ENCODE measurements around the gene SLC13A5. TPM values are rescaled to one million over a fixed set of nuclear protein-coding genes. Genes with fewer than 3 reads are reported as not detected.
"Not testable (repeated sequence)": the region's sequence is repeated elsewhere in the genome, so short reads cannot be mapped to it uniquely, and the experiment has no call there.

Gene SLC13A5
- total RNA-seq, 3 donors from 2014 or later: 0.32 TPM; not detected in 2

DNA sequence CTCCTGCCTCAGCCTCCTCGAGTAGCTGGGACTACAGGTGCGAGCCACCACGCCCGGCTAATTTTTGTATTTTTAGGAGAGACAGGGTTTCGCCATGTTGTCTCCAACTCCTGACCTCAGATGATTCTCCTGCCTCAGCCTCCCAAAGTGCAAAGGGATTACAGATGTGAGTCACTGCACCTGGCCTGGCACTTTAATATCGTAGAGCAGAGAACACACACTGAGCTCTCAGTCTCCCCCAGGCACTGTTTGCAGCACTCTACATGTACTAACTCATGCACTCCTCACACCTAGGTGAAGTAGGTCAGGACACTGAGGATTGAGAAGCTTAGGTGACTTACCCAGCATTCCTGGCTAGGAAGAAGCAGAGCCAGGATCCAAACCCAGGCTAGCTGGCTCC lies 46.6 kb downstream of the SLC13A5 start:
- intact Hi-C loops (cut with DNase I; ENCODE audit: low total_unique reads): loop anchor here (2.0 kb wide), 1 partner anchor 44 kb away; no protein-coding TSS in a partner anchor
- TF ChIP-seq POLR2AphosphoS5 (IDR thresholded peaks at IDR 0.05) (no peak), POLR2A (IDR thresholded peaks at IDR 0.05) (no peak)
- TF ChIP-seq, protein P1, sequence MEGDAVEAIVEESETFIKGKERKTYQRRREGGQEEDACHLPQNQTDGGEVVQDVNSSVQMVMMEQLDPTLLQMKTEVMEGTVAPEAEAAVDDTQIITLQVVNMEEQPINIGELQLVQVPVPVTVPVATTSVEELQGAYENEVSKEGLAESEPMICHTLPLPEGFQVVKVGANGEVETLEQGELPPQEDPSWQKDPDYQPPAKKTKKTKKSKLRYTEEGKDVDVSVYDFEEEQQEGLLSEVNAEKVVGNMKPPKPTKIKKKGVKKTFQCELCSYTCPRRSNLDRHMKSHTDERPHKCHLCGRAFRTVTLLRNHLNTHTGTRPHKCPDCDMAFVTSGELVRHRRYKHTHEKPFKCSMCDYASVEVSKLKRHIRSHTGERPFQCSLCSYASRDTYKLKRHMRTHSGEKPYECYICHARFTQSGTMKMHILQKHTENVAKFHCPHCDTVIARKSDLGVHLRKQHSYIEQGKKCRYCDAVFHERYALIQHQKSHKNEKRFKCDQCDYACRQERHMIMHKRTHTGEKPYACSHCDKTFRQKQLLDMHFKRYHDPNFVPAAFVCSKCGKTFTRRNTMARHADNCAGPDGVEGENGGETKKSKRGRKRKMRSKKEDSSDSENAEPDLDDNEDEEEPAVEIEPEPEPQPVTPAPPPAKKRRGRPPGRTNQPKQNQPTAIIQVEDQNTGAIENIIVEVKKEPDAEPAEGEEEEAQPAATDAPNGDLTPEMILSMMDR (IDR thresholded peaks at IDR 0.05): no peak
- no peaks in the 10 kb centered on the region for H3K27me3 ChIP-seq
- no peak for DNase-seq (ENCODE audit: low spot score in 2 of 2)
- H3K27ac ChIP-seq: no peak overlapping the region
- no peaks in the 10 kb centered on the region for H3K9me3 ChIP-seq
- no peaks in the 10 kb centered on the region for H3K36me3 ChIP-seq
- no peaks in the 10 kb centered on the region for H3K4me1 ChIP-seq
- H3K4me3 ChIP-seq: no peak overlapping the region

DNA sequence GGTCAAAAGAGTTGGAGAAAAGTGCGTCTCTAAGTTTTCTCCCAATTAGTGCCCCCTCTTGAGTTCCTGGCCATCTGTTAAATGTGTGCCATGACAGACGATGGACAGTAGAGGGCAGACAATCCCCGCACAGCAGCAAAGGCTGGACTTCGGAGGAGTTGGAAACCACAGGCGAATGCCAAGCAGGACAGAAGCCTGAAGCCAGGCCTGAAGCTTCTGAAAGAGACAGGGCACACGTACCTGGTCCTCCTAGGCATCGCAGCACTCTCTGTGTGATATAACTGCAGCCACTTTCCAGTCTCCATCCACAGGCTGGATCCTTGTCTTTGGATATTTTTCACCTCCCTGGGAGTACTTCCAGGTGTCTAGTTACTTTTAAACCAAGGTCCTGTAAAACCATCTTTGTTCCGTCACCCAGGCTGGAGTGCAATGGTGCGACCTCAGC lies 47.1 kb downstream of the SLC13A5 start:
- DNase-seq (ENCODE audit: low spot score in 2 of 2): peak; percentile 69 to 75
- intact Hi-C loops (cut with DNase I; ENCODE audit: low total_unique reads): loop anchor here (2.0 kb wide), 1 partner anchor 43 kb away; no protein-coding TSS in a partner anchor

DNA sequence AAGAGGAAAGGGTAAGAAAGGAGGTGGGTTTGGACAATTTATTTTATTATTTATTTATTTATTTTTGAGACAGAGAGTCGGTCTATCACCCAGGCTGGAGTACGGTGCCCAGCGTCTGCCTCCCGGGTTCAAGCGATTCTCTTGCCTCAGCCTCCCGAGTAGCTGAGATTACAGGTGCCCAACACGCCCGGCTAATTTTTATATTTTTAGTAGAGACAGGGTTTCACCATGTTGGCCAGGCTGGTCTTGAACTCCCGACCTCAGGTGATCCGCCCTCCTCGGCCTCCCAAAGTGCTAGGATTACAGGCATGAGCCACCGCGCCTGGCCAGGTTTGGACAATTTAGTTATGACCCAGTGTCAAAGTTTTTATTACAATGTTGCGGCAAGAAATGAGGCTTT lies 50.0 kb downstream of the SLC13A5 start:
- intact Hi-C loops (cut with DNase I; ENCODE audit: low total_unique reads); H3K36me3 ChIP-seq; H3K27me3 ChIP-seq; H3K27ac ChIP-seq; H3K9me3 ChIP-seq; H3K4me3 ChIP-seq; H3K4me1 ChIP-seq: not testable (repeated sequence)
- peak in 1 of 2 donors; percentile 5 for DNase-seq (ENCODE audit: low spot score in 2 of 2)

More for the DNA sequence above, 47.1 kb downstream of the SLC13A5 start:
- TF ChIP-seq, protein P1 (IDR thresholded peaks at IDR 0.05): peak; percentile 70 to 88 (median 87)
- TF ChIP-seq POLR2AphosphoS5 (IDR thresholded peaks at IDR 0.05) (peak in 1 of 3 donors; percentile 49), POLR2A (IDR thresholded peaks at IDR 0.05) (no peak)
- no peaks in the 10 kb centered on the region for H3K4me1 ChIP-seq
- no peak overlapping the region for H3K27ac ChIP-seq
- no peaks in the 10 kb centered on the region for H3K9me3 ChIP-seq
- H3K36me3 ChIP-seq: no peaks in the 10 kb centered on the region
- no peak overlapping the region for H3K4me3 ChIP-seq
- no peaks in the 10 kb centered on the region for H3K27me3 ChIP-seq

DNA sequence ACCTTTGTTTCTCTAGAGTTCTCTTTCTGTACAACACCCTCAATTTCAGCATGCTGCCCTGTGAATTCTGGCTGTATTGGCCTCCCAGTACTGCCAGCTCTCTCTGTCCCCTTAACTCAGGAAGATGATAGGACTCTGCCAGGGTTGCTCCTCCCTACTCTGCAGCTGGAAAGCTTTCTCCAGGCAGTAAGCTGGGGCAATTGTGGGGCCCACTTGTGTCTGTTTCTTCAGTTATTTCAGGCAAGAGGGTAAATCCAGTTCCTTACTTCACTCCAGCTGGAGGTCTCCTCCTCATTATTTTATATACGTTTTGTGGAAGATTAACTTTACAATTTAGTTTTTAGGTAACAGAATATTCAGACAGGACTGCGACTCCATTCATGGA lies 51.7 kb downstream of the SLC13A5 start:
- H3K27me3 ChIP-seq: no peaks in the 10 kb centered on the region
- H3K27ac ChIP-seq: no peak overlapping the region
- H3K4me1 ChIP-seq: no peaks in the 10 kb centered on the region
- H3K36me3 ChIP-seq: no peaks in the 10 kb centered on the region
- intact Hi-C loops (cut with DNase I; ENCODE audit: low total_unique reads): no loop called here
- no peak for DNase-seq (ENCODE audit: low spot score in 2 of 2)
- TF ChIP-seq POLR2AphosphoS5 (IDR thresholded peaks at IDR 0.05) (no peak), POLR2A (IDR thresholded peaks at IDR 0.05) (no peak)
- TF ChIP-seq, protein P1 (IDR thresholded peaks at IDR 0.05): no peak
- H3K4me3 ChIP-seq: no peak overlapping the region
- H3K9me3 ChIP-seq: no peaks in the 10 kb centered on the region

DNA sequence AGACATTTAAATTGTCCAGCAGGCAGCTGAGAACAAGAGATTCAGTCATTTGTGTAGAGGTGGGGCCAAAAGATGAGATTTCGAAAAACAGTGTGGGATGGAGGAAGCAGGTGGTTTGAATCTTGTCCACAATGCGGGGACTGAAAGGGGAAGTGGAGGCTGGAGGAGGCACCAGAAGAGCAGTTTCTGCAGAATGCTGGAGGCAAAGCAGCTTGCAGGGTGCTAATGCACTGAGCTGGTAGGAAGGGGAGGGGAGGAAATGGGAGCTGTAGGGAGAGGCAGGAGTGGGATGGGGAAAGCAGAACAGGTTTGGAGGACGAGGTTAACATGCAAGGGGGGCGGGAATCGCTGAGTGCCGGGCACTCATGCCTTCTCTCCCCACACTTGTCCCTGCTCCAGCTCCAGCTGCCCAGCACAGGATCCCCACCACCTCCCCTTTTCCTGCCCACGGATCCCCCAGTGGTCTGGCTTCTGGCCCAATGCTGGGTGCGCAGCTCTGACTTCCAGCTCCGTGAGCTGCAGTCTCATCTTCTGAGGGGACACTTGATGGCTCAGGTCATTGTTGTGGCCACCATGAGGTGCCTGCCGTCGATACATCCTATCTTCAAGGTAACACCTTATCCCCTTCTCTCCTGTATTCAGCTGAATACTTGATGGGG lies 52.2 kb downstream of the SLC13A5 start:
- intact Hi-C loops (cut with DNase I; ENCODE audit: low total_unique reads): no loop called here
- no peaks in the 10 kb centered on the region for H3K27me3 ChIP-seq
- H3K4me3 ChIP-seq: no peak overlapping the region
- no peak for TF ChIP-seq POLR2AphosphoS5 (IDR thresholded peaks at IDR 0.05)
- TF ChIP-seq, protein P1 (IDR thresholded peaks at IDR 0.05): no peak
- no peak for TF ChIP-seq POLR2A (IDR thresholded peaks at IDR 0.05)
- no peaks in the 10 kb centered on the region for H3K4me1 ChIP-seq
- no peaks in the 10 kb centered on the region for H3K36me3 ChIP-seq
- no peak overlapping the region for H3K27ac ChIP-seq
- peak in 1 of 2 donors; percentile 15 for DNase-seq (ENCODE audit: low spot score in 2 of 2)
- H3K9me3 ChIP-seq: no peaks in the 10 kb centered on the region
